Transverse colon (tissue), 4 donors: ENCODE data around the gene TCEA3.
"Not testable (repeated sequence)": the region's sequence is repeated elsewhere in the genome, so short reads cannot be mapped to it uniquely, and the experiment has no call there.

Experiments
- CTCF ChIP-seq, 5 experiments: fragments of 200-600 bp in 3 of 5; fragments of 450-650 bp in 2 of 5; sonication (generic) in 3 of 5; IDR thresholded peaks; 1 replicate in 2 of 5; 2 replicates in 3 of 5; pipeline ENCODE4 v1.5.1; 2016 to 2017; ENCODE audit warnings: antibody characterized with exemption in 5 of 5, inconsistent platforms in 3 of 5, mild to moderate bottlenecking in 2 of 5, moderate library complexity in 1 of 5
- EP300 ChIP-seq: sonication (generic); formaldehyde crosslinking; IDR thresholded peaks from one replicate; pipeline ENCODE4 v1.6.1; 2017; ENCODE audit warnings: antibody characterized with exemption, low read depth
- POLR2A ChIP-seq: fragments of 450-650 bp; IDR thresholded peaks from one replicate; pipeline ENCODE4 v1.6.1; 2016; ENCODE audit warnings: antibody characterized with exemption, mild to moderate bottlenecking, moderate library complexity
- POLR2AphosphoS5 ChIP-seq, 3 donors: sonication (generic); formaldehyde crosslinking; IDR thresholded peaks; one replicate each; pipeline ENCODE4 v1.6.1; 2016; ENCODE audit warnings: antibody characterized with exemption in 3 of 3

- not testable (repeated sequence) for TF ChIP-seq CTCF (IDR thresholded peaks at IDR 0.05); POLR2A; EP300; POLR2AphosphoS5 (IDR thresholded peaks at IDR 0.05)
Measured at GRCh38 chr1:23380236-23380635, 44.3 kb downstream of the TCEA3 start.
